ENCODE results near the gene SMARCD3.

- TF ChIP-seq CTCF (conservative IDR thresholded peaks at IDR 0.05; ENCODE audit: low read length): no peak
- TF ChIP-seq EZH2phosphoT487 (IDR thresholded peaks at IDR 0.05; ENCODE audit: borderline replicate concordance, low read depth, low read length): no peak
These were observed 21.0 kb upstream of the SMARCD3 start for GRCh38 chr7:151269511-151269910.
